HG02678 (cell line): Measurements from ENCODE around the gene NPB.

Source experiments
- ATAC-seq: cut with Tn5 transposase; IDR thresholded peaks from one replicate; pipeline ENCODE4 v1.9.1; 2021; ENCODE audit warnings: mild to moderate bottlenecking, moderate library complexity; ENCODE audit not compliant: unreplicated experiment

Gene NPB

GRCh38 chr17:81902023-81902652, at the start of gene NPB:
NPB (plus strand) TSS chr17:81902238; CDS start chr17:81902278, 40 bp downstream.
- no peak for ATAC-seq

GRCh38 chr17:81854974-81855774, 46.9 kb upstream of the NPB start:
- no peak for ATAC-seq

- ATAC-seq = no peak
Measured at GRCh38 chr17:81858170-81858966, 43.7 kb upstream of the NPB start.

GRCh38 chr17:81858967-81859905, 42.8 kb upstream of the NPB start:
- no peak for ATAC-seq

- peak; percentile 76 for ATAC-seq
Measured at GRCh38 chr17:81859906-81860755, 41.9 kb upstream of the NPB start, which contains the start of gene P4HB. P4HB (minus strand) TSS chr17:81860535; CDS start chr17:81860471, 64 bp downstream.

- ATAC-seq = peak; percentile 82
Measured at GRCh38 chr17:81860756-81861568, 41.1 kb upstream of the NPB start.

GRCh38 chr17:81863123-81863675, 38.8 kb upstream of the NPB start:
- ATAC-seq = no peak

GRCh38 chr17:81863833-81864768, 37.9 kb upstream of the NPB start:
- no peak for ATAC-seq

- ATAC-seq = no peak
Measured at GRCh38 chr17:81865358-81865732, 36.7 kb upstream of the NPB start.

- ATAC-seq = no peak
Measured at GRCh38 chr17:81865733-81866439, 36.2 kb upstream of the NPB start.

- ATAC-seq = no peak
Measured at GRCh38 chr17:81866440-81867169, 35.4 kb upstream of the NPB start.

GRCh38 chr17:81867170-81867990, 34.7 kb upstream of the NPB start:
- ATAC-seq = no peak

- no peak for ATAC-seq
Measured at GRCh38 chr17:81867991-81868673, 33.9 kb upstream of the NPB start.

- ATAC-seq = no peak
Measured at GRCh38 chr17:81868674-81869220, 33.3 kb upstream of the NPB start.
